SK-N-SH treated with all-trans-retinoic acid at 6 μM for 48 hours (cell line): ENCODE results near the gene ITPA.

ENCODE experiments used
- ATAC-seq: fragments of 200-7000 bp; cut with Tn5 transposase; 3 replicates; pipeline ENCODE4 v1.9.1; 2020; ENCODE audit warnings: mild to moderate bottlenecking, moderate library complexity
- ARNTL ChIP-seq: fragments of 450-650 bp; formaldehyde crosslinking; IDR thresholded peaks from 2 replicates; pipeline ENCODE4 v1.5.0; 2020; ENCODE audit warnings: low read depth, mild to moderate bottlenecking, moderate library complexity, borderline replicate concordance
- CREB5 ChIP-seq: fragments of 250-450 bp; sonication (Bioruptor Pico); IDR thresholded peaks from 2 replicates; pipeline ENCODE4 v1.5.1; 2020; ENCODE audit warnings: low read depth, mild to moderate bottlenecking, moderate library complexity
- CSDC2 ChIP-seq: fragments of 250-450 bp; sonication (Bioruptor Pico); IDR thresholded peaks from 2 replicates; pipeline ENCODE4 v1.5.0; 2020; ENCODE audit warnings: mild to moderate bottlenecking, moderate library complexity
- CSRNP3 ChIP-seq: fragments of 250-450 bp; sonication (Bioruptor Pico); IDR thresholded peaks from 2 replicates; pipeline ENCODE4 v1.5.1; 2021; ENCODE audit warnings: mild to moderate bottlenecking, moderate library complexity
- GLIS3 ChIP-seq: fragments of 250-450 bp; sonication (Bioruptor Pico); IDR thresholded peaks from 2 replicates; pipeline ENCODE4 v1.5.0; 2020; ENCODE audit warnings: mild to moderate bottlenecking, moderate library complexity
- PATZ1 ChIP-seq: fragments of 250-450 bp; sonication (Bioruptor Pico); IDR thresholded peaks from 2 replicates; pipeline ENCODE4 v1.8.0; 2020; ENCODE audit warnings: mild to moderate bottlenecking, moderate library complexity, borderline replicate concordance
- POU6F1 ChIP-seq: fragments of 250-450 bp; sonication (Bioruptor Pico); IDR thresholded peaks from 2 replicates; pipeline ENCODE4 v1.8.0; 2021; ENCODE audit warnings: low read depth, mild to moderate bottlenecking, moderate library complexity, borderline replicate concordance
- PPARA ChIP-seq: fragments of 250-450 bp; sonication (Bioruptor Pico); IDR thresholded peaks from 2 replicates; pipeline ENCODE4 v1.5.0; 2020; ENCODE audit warnings: mild to moderate bottlenecking, borderline replicate concordance
- RARB ChIP-seq: fragments of 250-450 bp; sonication (Bioruptor Pico); IDR thresholded peaks from 2 replicates; pipeline ENCODE4 v1.8.0; 2021; ENCODE audit warnings: mild to moderate bottlenecking, moderate library complexity
- SNAI2 ChIP-seq: fragments of 250-450 bp; sonication (Bioruptor Pico); IDR thresholded peaks from 2 replicates; pipeline ENCODE4 v1.5.0; 2020; ENCODE audit warnings: mild to moderate bottlenecking, moderate library complexity
- TCF4 ChIP-seq: fragments of 250-450 bp; sonication (Bioruptor Pico); IDR thresholded peaks from 2 replicates; pipeline ENCODE4 v1.8.0; 2021; ENCODE audit warnings: mild to moderate bottlenecking, moderate library complexity, borderline replicate concordance
- TOX ChIP-seq: fragments of 250-450 bp; sonication (Bioruptor Pico); IDR thresholded peaks from 2 replicates; pipeline ENCODE4 v1.8.0; 2021; ENCODE audit warnings: mild to moderate bottlenecking, moderate library complexity, borderline replicate concordance
- ZC3H10 ChIP-seq: fragments of 250-450 bp; sonication (Bioruptor Pico); IDR thresholded peaks from 2 replicates; pipeline ENCODE4 v1.5.1; 2021; ENCODE audit warnings: mild to moderate bottlenecking, moderate library complexity
- ZFP3 ChIP-seq: fragments of 250-450 bp; sonication (Bioruptor Pico); IDR thresholded peaks from 2 replicates; pipeline ENCODE4 v1.5.0; 2020; ENCODE audit warnings: mild to moderate bottlenecking, moderate library complexity
- ZFP30 ChIP-seq: fragments of 450-650 bp; formaldehyde crosslinking; IDR thresholded peaks from 2 replicates; pipeline ENCODE4 v1.5.0; 2022; ENCODE audit warnings: mild to moderate bottlenecking, moderate library complexity
- ZNF565 ChIP-seq: fragments of 450-650 bp; formaldehyde crosslinking; conservative IDR thresholded peaks from 2 replicates; pipeline ENCODE4 v1.5.0; 2020; ENCODE audit warnings: low read depth, mild to moderate bottlenecking, moderate library complexity
- ZNF70 ChIP-seq: fragments of 450-650 bp; formaldehyde crosslinking; IDR thresholded peaks from 2 replicates; pipeline ENCODE4 v1.5.0; 2020; ENCODE audit warnings: mild to moderate bottlenecking, moderate library complexity
- ZNF8 ChIP-seq: fragments of 450-650 bp; formaldehyde crosslinking; IDR thresholded peaks from 2 replicates; pipeline ENCODE4 v1.5.0; 2020; ENCODE audit warnings: mild to moderate bottlenecking, moderate library complexity

ITPA gene

GRCh38 chr20:3262566-3262965, 53.3 kb downstream of the ITPA start:
- no peak for TF ChIP-seq ZFP3 (CRISPR knock-in tag)
- TF ChIP-seq CSRNP3 (CRISPR knock-in tag), result no peak
- TF ChIP-seq ZNF565, result no peak
- TF ChIP-seq CREB5 (CRISPR knock-in tag), result no peak
- no peak for TF ChIP-seq ZNF8 (CRISPR knock-in tag)
- TF ChIP-seq GLIS3 (CRISPR knock-in tag), result no peak

GRCh38 chr20:3270051-3270450, 60.8 kb downstream of the ITPA start:
- ATAC-seq, result no peak
- no peak for TF ChIP-seq TOX (CRISPR knock-in tag)
- no peak for TF ChIP-seq ARNTL (CRISPR knock-in tag)
- TF ChIP-seq ZC3H10, result no peak
- no peak for TF ChIP-seq RARB (CRISPR knock-in tag)
- TF ChIP-seq TCF4 (CRISPR knock-in tag), result no peak
- no peak for TF ChIP-seq ZNF565
- no peak for TF ChIP-seq PATZ1 (CRISPR knock-in tag)
- TF ChIP-seq POU6F1, result no peak
- TF ChIP-seq PPARA, result no peak
- TF ChIP-seq ZFP30 (CRISPR knock-in tag), result no peak
- no peak for TF ChIP-seq GLIS3 (CRISPR knock-in tag)
- no peak for TF ChIP-seq ZNF70
- TF ChIP-seq CSRNP3 (CRISPR knock-in tag), result no peak
- no peak for TF ChIP-seq ZNF8 (CRISPR knock-in tag)
- no peak for TF ChIP-seq SNAI2
- TF ChIP-seq, all 23 proteins: peak for 0

More at GRCh38 chr20:3262566-3262965, 53.3 kb downstream of the ITPA start:
- no peak; the same call in 1 of the 3 replicates for ATAC-seq

- no peak for ATAC-seq
- TF ChIP-seq CSDC2 (CRISPR knock-in tag) (no peak), GLIS3 (CRISPR knock-in tag) (no peak), ZNF565 (no peak), TOX (CRISPR knock-in tag) (no peak)
These were observed 64.1 kb downstream of the ITPA start for GRCh38 chr20:3273371-3273770.
